BJ (cell line): ENCODE measurements around the gene RNPEP. TPM values are rescaled to one million over a fixed set of nuclear protein-coding genes. Genes with fewer than 3 reads are reported as not detected.

Source experiments
- CTCF ChIA-PET: fragments of 350-600 bp; formaldehyde crosslinking; extraction: SDS; loops from one replicate; lab custom pipeline; 2021; ENCODE audit warnings: antibody characterized with exemption, inconsistent platforms; lab: Yijun Ruan, JAX
- POLR2A ChIA-PET: fragments of 300-600 bp; sonication (Branson Sonifier 250); formaldehyde crosslinking; extraction: SDS; loops from one replicate; lab custom pipeline; 2021; ENCODE audit warnings: antibody characterized with exemption; lab: Charles Lee
- DNase-seq: peaks from one replicate; pipeline ENCODE4 v3.0.0-alpha.2; 2011; ENCODE audit warnings: low read depth
- H3K27me3 ChIP-seq: 2 replicates; pipeline ENCODE4 v1.6.0; 2011; ENCODE audit warnings: low read length; ENCODE audit not compliant: control insufficient read depth, insufficient read depth
- H3K36me3 ChIP-seq: 2 replicates; pipeline ENCODE4 v1.5.1; 2011; ENCODE audit warnings: low read length; ENCODE audit not compliant: control insufficient read depth, insufficient read depth
- H3K4me3 ChIP-seq: 2 replicates; pipeline ENCODE4 v1.5.1; 2011; ENCODE audit warnings: low read depth, mild to moderate bottlenecking, control low read depth, low read length
- CTCF ChIP-seq: IDR thresholded peaks from 2 replicates; pipeline ENCODE4 v1.5.1; 2011; ENCODE audit warnings: low read depth, mild to moderate bottlenecking, control low read depth, inconsistent platforms, low read length, moderate library complexity; ENCODE audit not compliant: insufficient read depth
- polyA plus RNA-seq: library from polyadenylated mRNA; depleted of rRNA; stranded (reverse); fragments of >200 nt; gene quantifications from 2 replicates; pipeline ENCODE4 v1.2.3, GENCODE V29; 2011

Gene RNPEP
- polyA plus RNA-seq, 1 experiment, result 51.5 TPM

- no peak for DNase-seq
- H3K36me3 ChIP-seq, result no peaks in the 10 kb centered on the region
- CTCF ChIA-PET, result interaction anchor here (1.0 to 24.4 kb wide), 5 partner anchors 8 to 112 kb away, joined by 3 to 642 read pairs (median 5); partner anchors contain the start of gene GPR37L1
- no peak overlapping the region for H3K4me3 ChIP-seq
- no peak for TF ChIP-seq CTCF
- peaks cover 2% of the 10 kb centered on the region; the same call in 1 of the 2 replicates for H3K27me3 ChIP-seq
- POLR2A ChIA-PET, result no interaction called here
Measured at GRCh38 chr1:202012544-202013478, 30.4 kb downstream of the RNPEP start.

GRCh38 chr1:202013603-202014002 lies 31.2 kb downstream of the RNPEP start:
- CTCF ChIA-PET, result interaction anchor here (0.7 to 24.4 kb wide), 4 partner anchors 9 to 111 kb away, joined by 3 to 642 read pairs (median 4); partner anchors contain the start of gene GPR37L1
- no peak for DNase-seq
- Histone ChIP-seq H3K36me3 (no peaks in the 10 kb centered on the region), H3K27me3 (peaks cover 2% of the 10 kb centered on the region), H3K4me3 (no peak overlapping the region)
- no peak for TF ChIP-seq CTCF
- POLR2A ChIA-PET, result no interaction called here

- H3K4me3 ChIP-seq, result no peak overlapping the region
- H3K27me3 ChIP-seq, result peaks cover 2% of the 10 kb centered on the region
- TF ChIP-seq CTCF, result no peak
- no peak for DNase-seq
- ChIA-PET POLR2A (no interaction called here), CTCF (interaction anchor here (0.7 to 24.4 kb wide), 2 partner anchors 84 to 111 kb away, joined by 3 to 642 read pairs; partner anchors contain the start of gene GPR37L1)
- no peaks in the 10 kb centered on the region for H3K36me3 ChIP-seq
Measured at GRCh38 chr1:202014060-202014459, 31.6 kb downstream of the RNPEP start.

GRCh38 chr1:202014915-202015661 lies 32.6 kb downstream of the RNPEP start:
- no peak for DNase-seq
- CTCF ChIA-PET, result interaction anchor here (0.8 to 24.4 kb wide), 3 partner anchors 15 to 110 kb away, joined by 3 to 642 read pairs (median 3); partner anchors contain the start of gene GPR37L1
- POLR2A ChIA-PET, result no interaction called here

More at GRCh38 chr1:202014915-202015661, 32.6 kb downstream of the RNPEP start:
- peaks cover 2% of the 10 kb centered on the region for H3K27me3 ChIP-seq
- no peaks in the 10 kb centered on the region for H3K36me3 ChIP-seq
- no peak overlapping the region for H3K4me3 ChIP-seq
- no peak for TF ChIP-seq CTCF
